ENCODE results near the gene BAIAP2L2. TPM values are rescaled to one million over a fixed set of nuclear protein-coding genes. Genes with fewer than 3 reads are reported as not detected.
"Not testable (repeated sequence)": the region's sequence is repeated elsewhere in the genome, so short reads cannot be mapped to it uniquely, and the experiment has no call there.

BAIAP2L2 gene
- polyA plus RNA-seq, 1 donor from 2014 or later, result 2.3 TPM

- no peak overlapping the region for H3K9ac ChIP-seq (ENCODE audit: low read length)
- no peaks in the 10 kb centered on the region for H4K20me1 ChIP-seq (ENCODE audit: insufficient read depth)
- H3K79me2 ChIP-seq (replicated peaks; ENCODE audit: insufficient read depth, low read length), result no peaks in the 10 kb centered on the region
- H3K27ac ChIP-seq (ENCODE audit: low read length), result no peak overlapping the region
- no peak overlapping the region for H2AFZ ChIP-seq (ENCODE audit: low read depth, low read length)
- no peaks in the 10 kb centered on the region for H3K36me3 ChIP-seq (ENCODE audit: insufficient read depth, low read length)
- H3K9me2 ChIP-seq (ENCODE audit: insufficient read depth, low read length), result no peaks in the 10 kb centered on the region
- H3K27me3 ChIP-seq (ENCODE audit: insufficient read depth, low read depth, low read length), result peaks cover 16% of the 10 kb centered on the region
- no peaks in the 10 kb centered on the region for H3F3A ChIP-seq (ENCODE audit: insufficient read depth, low read length, poor library complexity, severe bottlenecking)
- H3K4me3 ChIP-seq (ENCODE audit: low read length), result no peak overlapping the region
- TF ChIP-seq EP300 (conservative IDR thresholded peaks at IDR 0.05; ENCODE audit: poor library complexity, severe bottlenecking) (no peak), REST (IDR thresholded peaks at IDR 0.05; ENCODE audit: borderline replicate concordance) (no peak), MXI1 (conservative IDR thresholded peaks at IDR 0.05; ENCODE audit: poor library complexity, severe bottlenecking) (no peak), TAF1 (IDR thresholded peaks at IDR 0.05; ENCODE audit: low read depth) (no peak), SMC3 (conservative IDR thresholded peaks at IDR 0.05; ENCODE audit: poor library complexity) (no peak), RAD21 (conservative IDR thresholded peaks at IDR 0.05) (no peak), CTCF (IDR thresholded peaks at IDR 0.05; ENCODE audit: poor library complexity, severe bottlenecking) (no peak), EZH2 (IDR thresholded peaks at IDR 0.05; ENCODE audit: borderline replicate concordance, insufficient read depth, low read length, poor library complexity, severe bottlenecking) (no peak), POLR2AphosphoS5 (IDR thresholded peaks at IDR 0.05) (no peak)
- no peak overlapping the region for H3K4me2 ChIP-seq (ENCODE audit: low read length)
- H3K9me3 ChIP-seq (ENCODE audit: low read length), result no peaks in the 10 kb centered on the region
Observed at GRCh38 chr22:38079804-38080203, 30.7 kb downstream of the BAIAP2L2 start.

GRCh38 chr22:38079208-38079607, 31.3 kb downstream of the BAIAP2L2 start:
- H3K9ac ChIP-seq (ENCODE audit: low read length); H2AFZ ChIP-seq (ENCODE audit: low read depth, low read length); H3K9me3 ChIP-seq (ENCODE audit: low read length); H3F3A ChIP-seq (ENCODE audit: insufficient read depth, low read length, poor library complexity, severe bottlenecking); H3K4me2 ChIP-seq (ENCODE audit: low read length); H3K36me3 ChIP-seq (ENCODE audit: insufficient read depth, low read length); H3K9me2 ChIP-seq (ENCODE audit: insufficient read depth, low read length); H3K27ac ChIP-seq (ENCODE audit: low read length); H3K4me3 ChIP-seq (ENCODE audit: low read length); H4K20me1 ChIP-seq (ENCODE audit: insufficient read depth); H3K79me2 ChIP-seq (replicated peaks; ENCODE audit: insufficient read depth, low read length): not testable (repeated sequence)
- H3K27me3 ChIP-seq (ENCODE audit: insufficient read depth, low read depth, low read length), result peaks cover 16% of the 10 kb centered on the region

Measured in neural cell (in vitro differentiated cells).